ENCODE results near the gene BAG3.

GRCh38 chr10:119650692-119651513, at the start of gene BAG3:
- TF ChIP-seq POLR2A (IDR thresholded peaks at IDR 0.05), result peak; percentile 71 to 81
- TF ChIP-seq CTCF (IDR thresholded peaks at IDR 0.05), result no peak
- peak; percentile 93 to 98 (median 96) for TF ChIP-seq POLR2AphosphoS5 (IDR thresholded peaks at IDR 0.05)
- no peak for TF ChIP-seq EP300 (IDR thresholded peaks at IDR 0.05)
